ENCODE measurements around the gene SFRP5. TPM values are rescaled to one million over a fixed set of nuclear protein-coding genes. Genes with fewer than 3 reads are reported as not detected.

SFRP5 gene
- total and polyA plus RNA-seq, 7 donors = 0.46 to 24.6 (median 9.9) TPM

DNA sequence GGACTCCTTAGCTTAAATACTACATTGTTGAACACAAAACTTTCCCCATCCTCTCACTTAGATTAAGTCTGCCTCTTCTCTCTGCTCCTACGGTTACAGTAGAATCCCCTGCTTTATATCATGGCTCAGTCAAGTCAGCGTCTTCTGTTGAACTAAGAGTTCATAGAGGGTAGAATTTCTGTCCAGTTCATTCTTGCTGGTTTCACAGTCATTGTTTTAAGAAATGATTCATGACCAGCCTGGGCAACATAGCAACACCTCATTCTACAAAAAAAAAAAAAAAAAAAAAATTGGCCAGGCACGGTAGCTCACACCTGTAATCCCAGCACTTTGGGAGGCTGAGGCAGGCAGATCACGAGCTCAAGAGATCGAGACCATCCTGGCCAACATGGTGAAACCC lies 38.5 kb downstream of the SFRP5 start:
- H3K4me3 ChIP-seq = no peak overlapping the region

GRCh38 chr10:97732052-97732359 lies 39.8 kb downstream of the SFRP5 start:
- 84 to 90% methylated on average over 4 of the region's 4 CpGs for WGBS, 2 donors
- TF ChIP-seq, protein P1, sequence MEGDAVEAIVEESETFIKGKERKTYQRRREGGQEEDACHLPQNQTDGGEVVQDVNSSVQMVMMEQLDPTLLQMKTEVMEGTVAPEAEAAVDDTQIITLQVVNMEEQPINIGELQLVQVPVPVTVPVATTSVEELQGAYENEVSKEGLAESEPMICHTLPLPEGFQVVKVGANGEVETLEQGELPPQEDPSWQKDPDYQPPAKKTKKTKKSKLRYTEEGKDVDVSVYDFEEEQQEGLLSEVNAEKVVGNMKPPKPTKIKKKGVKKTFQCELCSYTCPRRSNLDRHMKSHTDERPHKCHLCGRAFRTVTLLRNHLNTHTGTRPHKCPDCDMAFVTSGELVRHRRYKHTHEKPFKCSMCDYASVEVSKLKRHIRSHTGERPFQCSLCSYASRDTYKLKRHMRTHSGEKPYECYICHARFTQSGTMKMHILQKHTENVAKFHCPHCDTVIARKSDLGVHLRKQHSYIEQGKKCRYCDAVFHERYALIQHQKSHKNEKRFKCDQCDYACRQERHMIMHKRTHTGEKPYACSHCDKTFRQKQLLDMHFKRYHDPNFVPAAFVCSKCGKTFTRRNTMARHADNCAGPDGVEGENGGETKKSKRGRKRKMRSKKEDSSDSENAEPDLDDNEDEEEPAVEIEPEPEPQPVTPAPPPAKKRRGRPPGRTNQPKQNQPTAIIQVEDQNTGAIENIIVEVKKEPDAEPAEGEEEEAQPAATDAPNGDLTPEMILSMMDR (IDR thresholded peaks at IDR 0.05) = no peak
- no peak for TF ChIP-seq POLR2AphosphoS5 (IDR thresholded peaks at IDR 0.05)
- TF ChIP-seq EP300 (IDR thresholded peaks at IDR 0.05) = no peak
- no peak for TF ChIP-seq POLR2A (IDR thresholded peaks at IDR 0.05)

More for the DNA sequence above, 38.5 kb downstream of the SFRP5 start:
- DNase-seq = no peak
- H3K27ac ChIP-seq = no peak overlapping the region
- no peaks in the 10 kb centered on the region for H3K36me3 ChIP-seq
- TF ChIP-seq POLR2AphosphoS5 (IDR thresholded peaks at IDR 0.05) (no peak), EP300 (IDR thresholded peaks at IDR 0.05) (no peak), POLR2A (IDR thresholded peaks at IDR 0.05) (no peak)
- TF ChIP-seq, protein P1 (IDR thresholded peaks at IDR 0.05) = no peak
- H3K27me3 ChIP-seq = no peaks in the 10 kb centered on the region
- intact Hi-C loops (cut with DNase I) = no loop called here
- peaks cover 0 to 20% (median 12%) of the 10 kb centered on the region in 4 donors for H3K4me1 ChIP-seq
- H3K9me3 ChIP-seq = no peaks in the 10 kb centered on the region
- WGBS, 2 donors = 87 to 91% methylated on average over 5 of the region's 5 CpGs

GRCh38 chr10:97731346-97732051 lies 40.3 kb downstream of the SFRP5 start:
- peak; percentile 85 for DNase-seq
- 67 to 73% methylated on average over 9 of the region's 9 CpGs for WGBS, 2 donors
- Histone ChIP-seq H3K4me3 (no peak overlapping the region), H3K4me1 (peaks cover 0 to 20% (median 10%) of the 10 kb centered on the region in 4 donors), H3K9me3 (no peaks in the 10 kb centered on the region), H3K36me3 (no peaks in the 10 kb centered on the region), H3K27ac (no peak overlapping the region), H3K27me3 (no peaks in the 10 kb centered on the region)
- TF ChIP-seq, protein P1 (IDR thresholded peaks at IDR 0.05) = peak; percentile 63 to 91 (median 82)
- no peak for TF ChIP-seq POLR2AphosphoS5 (IDR thresholded peaks at IDR 0.05)
- intact Hi-C loops (cut with DNase I) = loop anchor here (1.0 kb wide), 3 partner anchors 21 to 54 kb away; no protein-coding TSS in a partner anchor

More at GRCh38 chr10:97732052-97732359, 39.8 kb downstream of the SFRP5 start:
- peaks cover 0 to 18% (median 8%) of the 10 kb centered on the region in 4 donors for H3K4me1 ChIP-seq
- DNase-seq = no peak
- no peak overlapping the region for H3K27ac ChIP-seq
- H3K27me3 ChIP-seq = no peaks in the 10 kb centered on the region
- H3K36me3 ChIP-seq = no peaks in the 10 kb centered on the region
- no peak overlapping the region for H3K4me3 ChIP-seq
- intact Hi-C loops (cut with DNase I) = no loop called here
- H3K9me3 ChIP-seq = no peaks in the 10 kb centered on the region

- whole genome bisulfite sequencing, 2 donors = 93 to 94% methylated on average over 5 of the region's 5 CpGs
- no peak for DNase-seq
- peaks cover 0 to 26% (median 11%) of the 10 kb centered on the region in 4 donors for H3K4me1 ChIP-seq
- H3K27me3 ChIP-seq = no peaks in the 10 kb centered on the region
- TF ChIP-seq POLR2AphosphoS5 (IDR thresholded peaks at IDR 0.05) (no peak), EP300 (IDR thresholded peaks at IDR 0.05) (no peak), POLR2A (IDR thresholded peaks at IDR 0.05) (no peak)
- TF ChIP-seq, protein P1 (IDR thresholded peaks at IDR 0.05) = no peak
- no peaks in the 10 kb centered on the region for H3K9me3 ChIP-seq
- H3K4me3 ChIP-seq = no peak overlapping the region
- H3K27ac ChIP-seq = no peak overlapping the region
- no peaks in the 10 kb centered on the region for H3K36me3 ChIP-seq
- intact Hi-C loops (cut with DNase I) = no loop called here
Measured at GRCh38 chr10:97729014-97729413, 42.8 kb downstream of the SFRP5 start.

Data from sigmoid colon (tissue), 7 donors.